ENCODE measurements around the gene ZNF747. TPM values are rescaled to one million over a fixed set of nuclear protein-coding genes. Genes with fewer than 3 reads are reported as not detected.

ZNF747 gene
- total RNA-seq, 2 donors from 2014 or later, result 15.8 to 22.6 TPM

- WGBS, result 69% methylated on average over 7 of the region's 7 CpGs
- Histone ChIP-seq H3K27ac (no peak overlapping the region), H3K4me1 (replicated peaks) (no peaks in the 10 kb centered on the region), H3K4me3 (no peak overlapping the region), H3K36me3 (no peaks in the 10 kb centered on the region), H3K27me3 (replicated peaks; ENCODE audit: insufficient read depth) (no peaks in the 10 kb centered on the region), H3K9me3 (no peaks in the 10 kb centered on the region)
- TF ChIP-seq CTCF (IDR thresholded peaks at IDR 0.05) (no peak), POLR2A (IDR thresholded peaks at IDR 0.05) (no peak), POLR2AphosphoS5 (IDR thresholded peaks at IDR 0.05) (no peak)
- DNase-seq (ENCODE audit: low spot score), result no peak
- intact Hi-C loops (cut with DNase I), result no loop called here
Observed at GRCh38 chr16:30565526-30565925, 30.9 kb upstream of the ZNF747 start.

GRCh38 chr16:30562021-30562420 is 27.4 kb upstream of the ZNF747 start:
- 93% methylated on average over 14 of the region's 14 CpGs for WGBS
- H3K9me3 ChIP-seq, result no peaks in the 10 kb centered on the region
- no peak overlapping the region for H3K4me3 ChIP-seq
- intact Hi-C loops (cut with DNase I), result no loop called here
- DNase-seq (ENCODE audit: low spot score), result no peak
- TF ChIP-seq POLR2AphosphoS5 (IDR thresholded peaks at IDR 0.05) (no peak), CTCF (IDR thresholded peaks at IDR 0.05) (no peak), POLR2A (IDR thresholded peaks at IDR 0.05) (no peak)
- H3K36me3 ChIP-seq, result no peaks in the 10 kb centered on the region
- no peaks in the 10 kb centered on the region for H3K27me3 ChIP-seq (replicated peaks; ENCODE audit: insufficient read depth)
- no peak overlapping the region for H3K27ac ChIP-seq
- H3K4me1 ChIP-seq (replicated peaks), result no peaks in the 10 kb centered on the region

DNA sequence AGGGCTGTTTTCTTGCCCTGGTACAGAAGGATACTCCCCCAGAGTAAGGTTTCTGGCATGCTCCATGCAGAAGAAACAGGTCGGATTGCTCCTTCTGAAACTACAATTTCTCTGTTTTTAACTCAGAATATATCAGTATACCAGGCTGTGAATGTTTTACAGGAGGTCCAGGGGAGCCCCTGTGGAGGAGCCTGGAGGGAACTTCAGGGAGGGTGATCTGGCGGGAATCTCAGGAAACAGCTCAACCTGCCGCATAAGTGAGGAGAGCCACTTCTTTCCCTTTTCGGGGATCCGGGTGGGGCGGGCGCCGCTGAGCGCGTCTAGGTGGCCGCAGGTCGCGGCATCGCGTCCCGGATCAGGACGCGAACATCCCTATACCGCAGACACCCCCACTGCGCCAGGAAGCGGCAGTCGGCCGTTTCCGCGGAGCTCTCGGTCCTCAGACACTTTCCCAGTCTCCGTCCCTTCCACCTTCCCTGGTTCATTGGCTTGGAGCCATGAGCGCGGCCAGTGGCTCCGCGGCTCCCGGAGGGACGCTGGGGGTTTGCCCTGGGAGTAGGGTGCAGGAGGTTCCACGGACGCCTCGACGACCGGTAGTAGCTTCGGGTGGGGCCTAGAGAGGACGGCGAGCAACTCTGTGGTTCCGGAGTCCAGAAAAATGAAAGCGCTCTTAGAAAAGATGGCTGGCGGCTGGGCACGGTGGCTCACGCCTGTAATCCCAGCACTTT is 26.6 kb upstream of the ZNF747 start:
- intact Hi-C loops (cut with DNase I), result no loop called here
- peak overlapping the region in 1 of 2 donors; percentile 6 for H3K27ac ChIP-seq

DNA sequence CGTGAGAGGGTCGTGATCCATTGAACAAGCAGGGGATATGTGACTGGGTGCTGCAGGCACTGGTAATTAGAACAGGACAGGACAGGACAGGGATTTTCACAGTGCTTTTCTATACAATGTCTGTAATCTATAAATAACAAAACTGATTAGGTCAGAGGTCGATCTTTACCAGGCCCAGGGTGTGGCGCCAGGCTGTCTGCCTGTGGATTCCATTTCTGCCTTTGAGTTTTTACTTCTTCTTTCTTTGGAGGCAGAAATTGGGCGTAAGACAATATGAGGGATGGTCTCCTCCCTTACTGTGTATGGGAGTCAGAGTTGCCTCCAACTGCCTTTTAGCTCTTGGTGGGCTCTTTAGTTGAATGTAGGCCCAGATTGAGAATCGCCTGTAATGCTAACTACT is 25.0 kb upstream of the ZNF747 start:
- WGBS, result 92% methylated on average over 6 of the region's 6 CpGs
- H3K4me3 ChIP-seq, result no peak overlapping the region
- intact Hi-C loops (cut with DNase I), result loop anchor here (2.0 kb wide), 1 partner anchor 25 kb away; the partner anchor contains the start of gene ZNF747
- H3K36me3 ChIP-seq, result peaks cover 0 to 9% of the 10 kb centered on the region in 2 donors
- DNase-seq (ENCODE audit: low spot score), result no peak
- H3K4me1 ChIP-seq (replicated peaks), result no peaks in the 10 kb centered on the region
- TF ChIP-seq CTCF (IDR thresholded peaks at IDR 0.05), result no peak
- no peak for TF ChIP-seq POLR2AphosphoS5 (IDR thresholded peaks at IDR 0.05)
- TF ChIP-seq POLR2A (IDR thresholded peaks at IDR 0.05), result no peak
- H3K27me3 ChIP-seq (replicated peaks; ENCODE audit: insufficient read depth), result no peaks in the 10 kb centered on the region
- H3K9me3 ChIP-seq, result no peaks in the 10 kb centered on the region
- no peak overlapping the region for H3K27ac ChIP-seq

More for the DNA sequence above, 26.6 kb upstream of the ZNF747 start:
- DNase-seq (ENCODE audit: low spot score), result no peak
- Histone ChIP-seq H3K4me1 (replicated peaks) (no peaks in the 10 kb centered on the region), H3K36me3 (no peaks in the 10 kb centered on the region), H3K27me3 (replicated peaks; ENCODE audit: insufficient read depth) (no peaks in the 10 kb centered on the region), H3K9me3 (no peaks in the 10 kb centered on the region), H3K4me3 (peak overlapping the region; percentile 14 to 33)
- TF ChIP-seq POLR2A (IDR thresholded peaks at IDR 0.05), result no peak
- no peak for TF ChIP-seq CTCF (IDR thresholded peaks at IDR 0.05)
- no peak for TF ChIP-seq POLR2AphosphoS5 (IDR thresholded peaks at IDR 0.05)
- WGBS, result 21% methylated on average over 46 of the region's 46 CpGs

Data from prostate gland (tissue), 2 donors.